HG03064 (cell line): Measurements from ENCODE around the gene SETX.

Experiments
- ATAC-seq: cut with Tn5 transposase; IDR thresholded peaks from one replicate; pipeline ENCODE4 v1.9.1; 2021; ENCODE audit warnings: low read depth; ENCODE audit not compliant: unreplicated experiment

The SETX gene

DNA sequence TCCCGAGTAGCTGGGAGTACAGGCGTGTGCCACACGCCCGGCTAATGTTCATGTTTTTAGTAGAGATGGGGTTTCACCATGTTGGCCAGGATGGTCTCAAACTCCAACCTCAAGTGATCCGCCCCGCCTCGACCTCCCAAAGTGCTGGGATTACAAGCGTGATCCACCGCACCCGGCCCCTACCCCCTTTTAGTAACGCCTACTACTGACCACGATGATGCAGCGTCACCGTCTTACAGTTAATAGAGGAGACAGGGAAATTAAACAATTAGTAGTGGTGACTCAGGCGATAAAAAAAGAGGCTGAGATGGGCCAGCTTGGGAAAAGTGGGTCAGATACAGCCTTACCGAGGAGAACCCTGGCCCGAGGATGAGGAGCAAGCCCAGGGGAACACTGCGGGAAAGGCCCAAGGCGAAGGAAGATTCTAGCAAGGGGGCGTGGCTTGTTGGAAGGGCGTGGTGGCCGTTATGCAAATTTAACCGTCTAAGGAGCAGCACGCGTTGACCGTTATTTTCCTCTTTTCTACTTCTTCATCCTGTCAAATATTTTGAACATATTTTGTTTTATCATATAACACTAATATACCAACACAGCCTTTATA is 1.6 kb upstream of the SETX start:
- ATAC-seq, result no peak

GRCh38 chr9:132351404-132352045 is 3.3 kb downstream of the SETX start:
- no peak for ATAC-seq

GRCh38 chr9:132350861-132351315 is 3.9 kb downstream of the SETX start:
- ATAC-seq, result no peak

- no peak for ATAC-seq
Observed at GRCh38 chr9:132348676-132349075, 6.1 kb downstream of the SETX start.

DNA sequence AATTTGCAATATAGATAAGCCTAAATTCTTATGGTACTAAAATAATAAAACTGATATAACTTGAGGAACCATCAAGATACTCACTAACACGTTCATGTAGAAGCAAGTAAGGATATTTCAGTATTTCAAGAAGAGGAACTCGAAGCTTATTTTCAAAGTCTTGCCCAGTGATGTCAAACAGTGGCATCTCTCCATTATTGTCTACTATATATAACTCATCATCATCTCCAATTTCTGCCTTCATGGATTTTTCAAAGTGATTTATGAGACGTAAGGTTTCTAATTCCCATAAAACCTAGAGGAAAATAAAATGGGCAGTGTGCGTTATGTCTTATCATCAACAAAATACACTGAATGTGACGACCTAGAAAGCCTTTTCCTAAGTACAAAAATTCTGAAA is 8.6 kb downstream of the SETX start:
- ATAC-seq, result no peak

DNA sequence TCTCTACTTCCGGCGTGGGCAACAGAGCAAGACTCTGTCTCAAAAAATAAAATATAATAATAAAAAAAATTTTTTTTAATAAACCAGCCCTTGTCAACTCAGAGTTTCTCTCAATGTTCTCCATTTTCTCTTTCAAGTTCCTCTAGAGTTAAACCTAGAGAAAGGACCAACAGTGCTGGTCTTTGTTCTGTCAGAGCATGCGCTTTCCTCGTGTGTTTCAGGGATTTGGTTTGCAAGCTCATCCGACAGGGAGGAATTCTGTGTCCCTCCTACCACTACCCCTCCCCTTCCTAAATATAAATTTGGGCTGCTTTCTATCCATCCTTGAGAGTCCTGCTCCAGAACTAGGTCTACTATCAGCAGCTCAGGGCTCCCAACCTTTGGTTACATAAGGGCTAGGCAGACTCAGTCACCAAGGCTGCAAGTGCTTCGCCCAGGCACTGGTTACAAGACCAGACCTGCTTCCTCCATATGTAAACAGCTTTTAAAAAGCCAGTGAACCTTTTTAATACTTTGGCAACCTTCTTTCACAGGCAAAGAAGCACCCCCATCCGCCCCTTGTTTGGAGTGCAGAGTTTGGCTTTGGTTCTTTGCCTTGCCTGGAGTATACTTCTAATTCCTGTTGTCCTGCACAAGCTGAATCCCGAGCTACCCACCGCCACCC is 13.5 kb downstream of the SETX start:
- ATAC-seq, result no peak

GRCh38 chr9:132334364-132334763 is 20.4 kb downstream of the SETX start:
- ATAC-seq, result no peak

GRCh38 chr9:132333556-132333955 is 21.2 kb downstream of the SETX start:
- no peak for ATAC-seq

GRCh38 chr9:132328580-132328979 is 26.2 kb downstream of the SETX start:
- ATAC-seq, result no peak

DNA sequence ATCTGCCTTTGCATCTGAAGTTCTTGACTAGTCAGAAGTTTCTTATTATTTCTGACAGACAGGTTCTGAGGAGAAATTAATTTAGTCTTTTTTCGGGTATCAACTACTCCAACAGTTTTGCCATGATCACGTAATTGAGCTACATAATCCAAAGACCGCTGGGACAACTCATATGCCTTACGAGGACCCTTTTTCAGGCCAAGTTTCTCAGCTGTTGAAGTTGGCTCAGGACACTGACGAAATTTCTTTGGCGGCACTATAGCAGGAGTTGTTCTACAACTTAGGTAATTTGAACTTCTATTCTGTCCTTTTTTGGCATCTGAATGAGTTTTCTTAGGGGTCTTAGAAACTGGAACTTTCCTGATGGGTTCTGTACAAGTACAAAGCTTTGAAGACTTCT is 27.2 kb downstream of the SETX start:
- ATAC-seq, result no peak

- no peak for ATAC-seq
Observed at GRCh38 chr9:132324425-132324824, 30.4 kb downstream of the SETX start.

- no peak for ATAC-seq
Observed at GRCh38 chr9:132319421-132320110, 35.2 kb downstream of the SETX start.

GRCh38 chr9:132312873-132313272 is 41.9 kb downstream of the SETX start:
- ATAC-seq, result no peak

DNA sequence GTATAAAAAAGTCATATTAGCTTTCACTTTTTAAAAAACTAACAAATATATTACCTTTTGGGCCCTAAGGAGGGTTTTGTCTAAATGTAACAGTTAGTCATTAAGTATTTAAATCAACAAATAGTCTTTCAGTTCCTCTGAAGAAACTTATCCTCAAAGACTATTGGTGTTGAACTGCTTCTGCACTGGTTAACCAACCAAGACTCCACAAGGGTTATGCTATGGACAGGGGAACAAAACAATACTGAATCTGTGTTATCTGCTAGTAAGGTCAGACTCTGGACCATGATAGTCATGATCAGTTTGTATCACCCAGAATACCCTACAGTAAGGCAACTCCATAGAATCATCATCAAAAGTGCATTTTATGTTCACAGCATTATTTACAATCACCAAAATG is 42.4 kb downstream of the SETX start:
- ATAC-seq, result no peak

DNA sequence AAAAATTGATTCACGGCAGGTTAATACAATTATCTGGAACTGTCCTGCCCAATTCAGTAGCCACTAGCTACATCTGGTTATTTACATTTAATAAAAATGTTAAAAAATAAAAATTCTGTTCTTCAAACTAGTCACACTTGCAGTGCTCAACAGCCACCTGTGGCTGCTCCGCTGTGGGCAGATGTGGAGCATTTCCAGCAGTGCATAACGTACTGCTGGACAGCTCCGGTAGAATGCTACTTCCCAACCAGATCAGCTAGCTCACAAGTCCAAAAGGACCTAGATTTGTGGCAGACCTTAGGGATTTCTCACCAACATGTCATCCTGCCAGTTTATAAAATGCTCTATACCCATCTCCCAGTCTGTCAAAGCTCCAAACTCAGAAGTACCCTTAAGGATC is 42.8 kb downstream of the SETX start:
- ATAC-seq, result no peak

- no peak for ATAC-seq
Observed at GRCh38 chr9:132309056-132309455, 45.7 kb downstream of the SETX start.

GRCh38 chr9:132301521-132301920 is 53.3 kb downstream of the SETX start:
- no peak for ATAC-seq

- no peak for ATAC-seq
Observed at GRCh38 chr9:132299221-132299620, 55.6 kb downstream of the SETX start.

- no peak for ATAC-seq
Observed at GRCh38 chr9:132295181-132295580, 59.6 kb downstream of the SETX start.

DNA sequence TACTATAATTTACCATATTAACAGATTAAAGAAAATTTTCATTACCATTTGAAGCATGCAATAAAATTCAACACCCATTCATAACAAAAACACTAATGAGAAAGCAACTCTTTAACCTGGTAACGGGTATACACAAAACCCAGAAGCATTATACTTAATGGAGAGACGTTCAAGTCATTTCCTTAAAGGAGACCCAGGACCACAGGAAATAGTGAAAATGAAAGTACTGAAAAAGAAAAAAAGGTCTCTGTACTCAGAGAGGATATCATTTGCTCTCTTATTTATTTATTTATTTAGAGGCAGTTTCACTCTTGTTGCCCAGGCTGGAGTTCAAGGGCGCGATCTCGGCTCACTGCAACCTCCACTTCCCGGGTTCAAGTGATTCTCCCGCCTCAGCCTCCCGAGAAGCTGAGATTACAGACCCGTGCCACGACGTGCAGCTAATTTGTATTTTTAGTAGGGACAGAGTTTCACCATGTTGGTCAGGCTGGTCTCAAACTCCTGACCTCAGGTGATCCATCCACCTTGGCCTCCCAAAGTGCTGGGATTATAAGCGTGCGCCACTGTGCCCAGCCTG is 61.6 kb downstream of the SETX start:
- no peak for ATAC-seq

DNA sequence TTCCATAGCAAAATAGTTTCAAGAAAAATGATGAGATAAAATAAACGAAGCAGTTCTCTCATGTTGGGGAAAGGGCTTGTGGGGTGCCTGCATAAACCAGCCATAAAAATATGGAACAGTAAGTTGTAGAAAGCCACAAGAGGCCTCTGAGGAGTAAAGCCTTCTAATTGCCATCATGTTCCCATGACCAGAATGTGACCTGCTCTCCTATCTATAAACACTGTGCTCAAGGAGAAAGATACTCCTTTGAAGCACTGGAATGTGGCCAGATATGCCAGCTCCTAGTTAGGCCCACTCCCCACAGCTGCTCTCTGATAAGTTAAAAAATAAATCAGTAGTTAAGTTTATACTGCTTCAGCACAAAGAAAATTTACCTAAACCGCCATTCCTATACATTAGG is 65.8 kb downstream of the SETX start:
- ATAC-seq, result no peak
